Smooth muscle cell of the umbilical artery (primary cell): Measurements from ENCODE around the gene MRGPRG. TPM values are rescaled to one million over a fixed set of nuclear protein-coding genes. Genes with fewer than 3 reads are reported as not detected.

ENCODE experiments used
- total RNA-seq: library from RNA; depleted of rRNA; stranded (reverse); fragments of >200 nt; gene quantifications from 2 replicates; pipeline ENCODE4 v1.2.3, GENCODE V29; 2014

MRGPRG gene, protein sequence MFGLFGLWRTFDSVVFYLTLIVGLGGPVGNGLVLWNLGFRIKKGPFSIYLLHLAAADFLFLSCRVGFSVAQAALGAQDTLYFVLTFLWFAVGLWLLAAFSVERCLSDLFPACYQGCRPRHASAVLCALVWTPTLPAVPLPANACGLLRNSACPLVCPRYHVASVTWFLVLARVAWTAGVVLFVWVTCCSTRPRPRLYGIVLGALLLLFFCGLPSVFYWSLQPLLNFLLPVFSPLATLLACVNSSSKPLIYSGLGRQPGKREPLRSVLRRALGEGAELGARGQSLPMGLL
- not detected in 2 replicates for total RNA-seq

GRCh38 chr11:3218483-3219280, at the start of gene MRGPRG:
Gene MRGPRG (minus strand): TSS chr11:3218813. CDS start chr11:3218813, 0 bp downstream.

DNA sequence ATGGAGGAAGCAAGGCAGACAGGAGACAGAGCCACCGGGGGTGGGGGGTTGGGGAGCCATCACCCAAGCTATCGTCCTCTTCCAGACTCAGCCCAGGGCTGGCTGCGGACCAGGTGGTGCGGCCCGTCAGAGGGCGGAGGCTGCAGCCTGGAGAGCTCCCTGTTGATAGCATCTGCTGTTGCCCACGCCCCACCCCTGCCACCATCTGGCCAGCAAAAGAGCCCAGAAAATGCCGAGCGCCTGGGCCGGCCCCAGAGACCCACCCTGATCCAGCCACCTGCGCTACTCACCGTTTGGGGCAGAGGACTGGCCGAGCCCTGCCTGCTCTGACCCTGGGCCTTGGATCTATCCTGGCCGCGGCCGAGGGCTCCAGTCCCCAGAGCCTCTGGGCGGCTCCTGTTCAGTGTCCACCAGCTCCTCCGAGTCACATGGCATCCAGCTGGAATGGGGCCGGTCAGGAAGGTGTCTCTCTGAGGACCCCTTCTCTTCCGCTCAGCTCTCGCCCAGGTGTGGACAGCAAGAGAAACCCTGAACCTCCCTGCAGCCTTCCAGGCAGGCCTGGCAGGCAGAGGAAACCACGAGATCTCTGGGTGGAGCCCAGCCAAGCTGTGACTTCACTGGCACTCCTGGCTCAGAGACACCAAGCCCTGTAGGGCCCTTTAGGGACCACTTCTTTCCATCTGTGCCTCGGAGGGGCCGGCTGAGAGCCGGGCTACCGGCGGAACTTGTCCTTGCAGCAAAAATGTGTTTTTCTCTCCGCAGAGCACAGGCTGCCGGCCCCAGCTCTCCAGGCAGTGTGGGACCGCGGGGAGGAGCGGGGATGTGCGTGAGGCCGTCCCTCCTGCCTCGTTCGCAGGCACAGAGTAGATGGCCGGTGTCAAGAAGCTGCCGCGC, 13.5 kb upstream of the MRGPRG start, which contains the start of gene MRGPRE:
TSS of gene MRGPRE (minus strand) at position 567 of the 894 bp plus-strand sequence. CDS start 3,618 bp downstream, outside the sequence.

Other genes with a start within 250 kb of the MRGPRG start
- gene NAP1L4, start 226.5 kb downstream of the MRGPRG start, total RNA-seq, result 91.5 and 149 TPM in 2 replicates
- 85.7 and 87.9 TPM in 2 replicates for gene CARS1, start 161.4 kb downstream of the MRGPRG start, total RNA-seq
- gene OSBPL5, start 53.5 kb downstream of the MRGPRG start, total RNA-seq, result 26.4 and 38.6 TPM in 2 replicates
- not detected in 2 replicates for gene MRGPRE, start 13.6 kb upstream of the MRGPRG start, total RNA-seq
- 16.9 and 23.1 TPM in 2 replicates for gene ZNF195, start 160.3 kb upstream of the MRGPRG start, total RNA-seq